SU-DHL-6 (cell line): ENCODE data around the gene ANK3.

ENCODE experiments used
- H2AFZ ChIP-seq: fragments of 200-600 bp; sonication (generic); 2 replicates; pipeline ENCODE4 v1.6.1; 2014; ENCODE audit warnings: low read depth, mild to moderate bottlenecking, moderate library complexity, mixed read lengths, antibody characterized with exemption, low read length; ENCODE audit not compliant: severe bottlenecking
- H3F3A ChIP-seq: fragments of 200-600 bp; shearing (Covaris generic); 2 replicates; pipeline ENCODE4 v1.6.0; 2016; ENCODE audit warnings: antibody characterized with exemption, mild to moderate bottlenecking; ENCODE audit not compliant: insufficient read depth
- H3K27ac ChIP-seq: fragments of 200-600 bp; sonication (generic); 2 replicates; pipeline ENCODE4 v1.5.1; 2016; ENCODE audit warnings: low read depth, mild to moderate bottlenecking, low read length, moderate library complexity, mixed read lengths
- H3K27me3 ChIP-seq: fragments of 200-600 bp; sonication (generic), shearing (Covaris generic); 2 replicates; pipeline ENCODE4 v1.6.0; 2014; ENCODE audit warnings: mild to moderate bottlenecking, low read length
- H3K36me3 ChIP-seq: fragments of 200-600 bp; sonication (generic); 2 replicates; pipeline ENCODE4 v1.6.1; 2014; ENCODE audit warnings: mild to moderate bottlenecking, low read length, mixed read lengths
- H3K4me2 ChIP-seq: fragments of 300-600, 200-600 bp; shearing (Covaris generic), sonication (generic); 2 replicates; pipeline ENCODE4 v1.6.0; 2014; ENCODE audit warnings: low read length, low read depth, mild to moderate bottlenecking; ENCODE audit not compliant: poor library complexity, severe bottlenecking
- H3K4me3 ChIP-seq: fragments of 200-600 bp; sonication (generic); 2 replicates; pipeline ENCODE4 v1.5.1; 2014; ENCODE audit warnings: antibody characterized with exemption, low read length, mild to moderate bottlenecking, mixed read lengths; ENCODE audit not compliant: insufficient read depth, poor library complexity, severe bottlenecking
- H3K79me2 ChIP-seq: fragments of 200-600 bp; sonication (generic); 2 replicates; pipeline ENCODE4 v1.6.1; 2014; ENCODE audit warnings: mild to moderate bottlenecking, low read length, moderate library complexity; ENCODE audit not compliant: insufficient read depth
- H3K9ac ChIP-seq: fragments of 200-600 bp; sonication (generic); 2 replicates; pipeline ENCODE4 v1.7.0; 2014; ENCODE audit warnings: mild to moderate bottlenecking, low read length
- H3K9me2 ChIP-seq: fragments of 200-600 bp; sonication (generic); replicated peaks from 2 replicates; pipeline ENCODE4 v1.6.1; 2014; ENCODE audit warnings: low read length; ENCODE audit not compliant: insufficient read depth
- H3K9me3 ChIP-seq: fragments of 200-600 bp; sonication (generic); 2 replicates; pipeline ENCODE4 v1.6.1; 2014; ENCODE audit warnings: low read length, mixed read lengths; ENCODE audit not compliant: insufficient read depth
- H4K20me1 ChIP-seq: fragments of 200-600 bp; sonication (generic); 2 replicates; pipeline ENCODE4 v1.6.1; 2014; ENCODE audit warnings: low read depth, mild to moderate bottlenecking, antibody characterized with exemption, low read length, moderate library complexity, mixed read lengths
- CTCF ChIP-seq: fragments of 200-600 bp; sonication (generic); IDR thresholded peaks from one replicate; pipeline ENCODE4 v1.5.1; 2017; ENCODE audit warnings: antibody characterized with exemption, mild to moderate bottlenecking, low read length, moderate library complexity; ENCODE audit not compliant: insufficient read depth, poor library complexity, severe bottlenecking
- EZH2phosphoT487 ChIP-seq: fragments of 200-600 bp; sonication (generic), shearing (Covaris generic); conservative IDR thresholded peaks from 2 replicates; pipeline ENCODE4 v1.6.1; 2018; ENCODE audit warnings: mild to moderate bottlenecking, antibody characterized with exemption, low read length, moderate library complexity, mixed read lengths

Gene ANK3

DNA sequence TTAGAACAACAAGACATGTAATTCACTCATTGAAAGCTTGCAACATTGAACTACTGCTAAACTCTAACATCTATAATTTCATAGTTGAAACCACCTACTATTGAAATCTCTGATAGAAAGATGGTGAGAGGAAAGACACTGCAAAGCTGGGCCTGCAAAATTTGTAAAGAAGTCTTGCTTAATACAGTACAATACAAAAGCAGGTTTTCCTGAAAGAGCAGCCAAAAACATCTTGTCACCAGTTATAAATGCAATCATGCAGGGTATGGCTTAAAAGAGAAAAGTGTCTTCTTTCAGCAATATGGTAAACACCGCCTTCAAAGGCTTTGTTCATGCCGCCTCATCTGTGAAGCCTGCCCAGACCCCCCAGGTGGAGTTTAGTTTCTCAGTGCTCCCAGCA, 109.2 kb downstream of the ANK3 start:
- Histone ChIP-seq H3K27ac (no peak overlapping the region; the same call in 1 of the 2 replicates), H3K9ac (no peak overlapping the region), H3K36me3 (no peaks in the 10 kb centered on the region), H3F3A (no peaks in the 10 kb centered on the region), H3K9me2 (no peaks in the 10 kb centered on the region), H3K9me3 (no peaks in the 10 kb centered on the region), H4K20me1 (no peaks in the 10 kb centered on the region), H3K4me2 (no peak overlapping the region), H3K4me3 (no peak overlapping the region), H3K27me3 (no peaks in the 10 kb centered on the region), H3K79me2 (no peaks in the 10 kb centered on the region), H2AFZ (no peak overlapping the region)
- TF ChIP-seq EZH2phosphoT487: no peak
- TF ChIP-seq CTCF: no peak

DNA sequence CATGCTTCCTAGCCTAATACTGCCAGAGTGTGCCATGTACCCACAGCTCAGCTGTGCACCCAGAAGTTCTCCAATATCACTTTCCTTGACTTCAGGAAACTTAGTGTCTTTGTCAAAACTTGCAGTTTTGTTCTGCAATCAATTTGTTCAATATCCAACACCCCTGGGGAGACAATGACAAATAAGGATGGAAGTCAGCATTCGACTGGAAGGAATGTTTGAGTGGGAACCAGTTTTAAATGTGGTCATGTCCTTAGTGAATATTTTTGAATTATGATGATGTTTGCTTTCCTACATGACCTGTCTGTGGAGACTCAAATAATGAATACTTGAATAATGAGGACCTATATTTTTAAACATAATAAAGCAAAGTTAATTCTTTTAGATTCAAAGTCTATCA, 112.0 kb downstream of the ANK3 start:
- peaks cover 4% of the 10 kb centered on the region; the same call in 1 of the 2 replicates for H3F3A ChIP-seq
- no peaks in the 10 kb centered on the region for H4K20me1 ChIP-seq
- no peaks in the 10 kb centered on the region for H3K9me2 ChIP-seq
- no peak overlapping the region for H2AFZ ChIP-seq
- peaks cover 19% of the 10 kb centered on the region; the same call in 1 of the 2 replicates for H3K9me3 ChIP-seq
- peaks cover 7% of the 10 kb centered on the region; the same call in 1 of the 2 replicates for H3K36me3 ChIP-seq
- no peak overlapping the region for H3K9ac ChIP-seq
- no peaks in the 10 kb centered on the region for H3K79me2 ChIP-seq
- no peak overlapping the region for H3K27ac ChIP-seq
- H3K27me3 ChIP-seq: no peaks in the 10 kb centered on the region
- H3K4me3 ChIP-seq: no peak overlapping the region
- no peak overlapping the region for H3K4me2 ChIP-seq
- TF ChIP-seq EZH2phosphoT487 (no peak), CTCF (no peak)

GRCh38 chr10:60276232-60276631, 113.4 kb downstream of the ANK3 start:
- no peaks in the 10 kb centered on the region for H3K9me2 ChIP-seq
- peaks cover 7% of the 10 kb centered on the region; the same call in 1 of the 2 replicates for H3K36me3 ChIP-seq
- H3K27me3 ChIP-seq: no peaks in the 10 kb centered on the region
- H3F3A ChIP-seq: peaks cover 15% of the 10 kb centered on the region
- no peak overlapping the region for H3K9ac ChIP-seq
- H3K4me3 ChIP-seq: no peak overlapping the region
- H3K9me3 ChIP-seq: peaks cover 20% of the 10 kb centered on the region; the same call in 1 of the 2 replicates
- H3K27ac ChIP-seq: no peak overlapping the region
- no peaks in the 10 kb centered on the region for H3K79me2 ChIP-seq
- H3K4me2 ChIP-seq: no peak overlapping the region
- H2AFZ ChIP-seq: no peak overlapping the region
- no peak for TF ChIP-seq EZH2phosphoT487
- no peak for TF ChIP-seq CTCF
- H4K20me1 ChIP-seq: no peaks in the 10 kb centered on the region
